GM12878 (cell line): ENCODE measurements around the gene NAV2.

Experiments
- CBX5 ChIP-seq: sonication (generic); IDR thresholded peaks from 2 replicates; pipeline ENCODE4 v1.6.1; 2016; ENCODE audit warnings: low read depth, moderate library complexity, mild to moderate bottlenecking, inconsistent platforms
- CTCF ChIP-seq, 3 experiments: IDR thresholded peaks in 2 of 3; conservative IDR thresholded peaks in 1 of 3; 2 replicates each; pipeline ENCODE4 v1.5.1; 2011; ENCODE audit warnings: low read depth in 3 of 3, low read length in 3 of 3, mild to moderate bottlenecking in 3 of 3, control low read depth in 2 of 3, moderate library complexity in 2 of 3, inconsistent platforms in 1 of 3, mixed read lengths in 1 of 3; ENCODE audit not compliant: control insufficient read depth in 2 of 3, insufficient read depth in 1 of 3; ENCODE audit errors: extremely low read depth in 1 of 3
- EZH2 ChIP-seq: IDR thresholded peaks from 2 replicates; pipeline ENCODE4 v1.6.1; 2012; ENCODE audit warnings: low read depth, mild to moderate bottlenecking, control low read depth, inconsistent platforms, low read length, borderline replicate concordance; ENCODE audit not compliant: control insufficient read depth
- HDAC6 ChIP-seq: fragments of 200-600 bp; sonication (generic); IDR thresholded peaks from one replicate; pipeline ENCODE4 v1.8.0; 2017; ENCODE audit warnings: antibody characterized with exemption; ENCODE audit not compliant: unreplicated experiment
- KAT2A ChIP-seq: conservative IDR thresholded peaks from 2 replicates; pipeline ENCODE4 v1.6.1; 2011; ENCODE audit warnings: low read depth, low read length; ENCODE audit not compliant: control insufficient read depth
- NFYB ChIP-seq: IDR thresholded peaks from 2 replicates; pipeline ENCODE4 v1.6.1; 2011; ENCODE audit warnings: low read depth, mild to moderate bottlenecking, low read length, improper control_type of control experiment, moderate library complexity; ENCODE audit not compliant: insufficient read depth
- POLR2A ChIP-seq: IDR thresholded peaks from 2 replicates; pipeline ENCODE4 v1.6.1; 2011; ENCODE audit warnings: low read depth, mild to moderate bottlenecking, low read length
- POLR2AphosphoS2 ChIP-seq: IDR thresholded peaks from 2 replicates; pipeline ENCODE4 v1.6.1; 2011; ENCODE audit warnings: low read depth, mild to moderate bottlenecking, low read length, improper control_type of control experiment, moderate library complexity
- PRDM15 ChIP-seq: fragments of 450-650 bp; formaldehyde crosslinking; IDR thresholded peaks from 2 replicates; pipeline ENCODE4 v1.4.0; 2020; ENCODE audit warnings: mild to moderate bottlenecking, moderate library complexity
- RAD21 ChIP-seq: IDR thresholded peaks from 2 replicates; pipeline ENCODE4 v1.6.1; 2011; ENCODE audit warnings: mild to moderate bottlenecking, low read depth, low read length, moderate library complexity; ENCODE audit not compliant: insufficient read depth
- YBX1 ChIP-seq: fragments of 450-650 bp; IDR thresholded peaks from 2 replicates; pipeline ENCODE4 v1.6.1; 2016; ENCODE audit warnings: antibody characterized with exemption

GRCh38 chr11:20131788-20132666, 419.4 kb downstream of the NAV2 start:
- TF ChIP-seq CBX5 (no peak), YBX1 (no peak), HDAC6 (no peak), RAD21 (peak; percentile 68), EZH2 (no peak), POLR2AphosphoS2 (no peak), CTCF (IDR thresholded peaks at IDR 0.05 in 2 of 3, conservative IDR thresholded peaks at IDR 0.05 in 1 of 3; ENCODE audit: control insufficient read depth in 2 of 3, extremely low read depth in 1 of 3, insufficient read depth in 1 of 3, low read depth in 3 of 3, low read length in 3 of 3) (peak; percentile 73 to 90 (median 75)), PRDM15 (CRISPR knock-in tag) (no peak), NFYB (no peak), KAT2A (no peak), POLR2A (no peak)
